CD4-positive, alpha-beta T cell treated with Interleukin-15 for 1 hour (primary cell): ENCODE results near the gene CHRNB1.

Experiments used
- DNase-seq: peaks from one replicate; pipeline ENCODE4 v3.0.0-alpha.2; 2020

The CHRNB1 gene

GRCh38 chr17:7438656-7439460 is 6.0 kb upstream of the CHRNB1 start:
- DNase-seq = no peak

GRCh38 chr17:7439462-7440112 is 5.3 kb upstream of the CHRNB1 start, which contains the start of gene FGF11:
Gene FGF11 (plus strand): TSS chr17:7439512. CDS start chr17:7439621, 109 bp downstream.
- DNase-seq = no peak

GRCh38 chr17:7440113-7440833 is 4.6 kb upstream of the CHRNB1 start:
- DNase-seq = peak; percentile 33

GRCh38 chr17:7440834-7441195 is 4.0 kb upstream of the CHRNB1 start:
- DNase-seq = peak; percentile 30

- DNase-seq = no peak
Measured at GRCh38 chr17:7441266-7441665, 3.6 kb upstream of the CHRNB1 start.

- no peak for DNase-seq
Measured at GRCh38 chr17:7442142-7442541, 2.7 kb upstream of the CHRNB1 start.

- DNase-seq = no peak
Measured at GRCh38 chr17:7443499-7444485, 1.1 kb upstream of the CHRNB1 start.

- no peak for DNase-seq
Measured at GRCh38 chr17:7445619-7445968, 733 bp downstream of the CHRNB1 start.

- DNase-seq = no peak
Measured at GRCh38 chr17:7448461-7448860, 3.6 kb downstream of the CHRNB1 start.

- DNase-seq = no peak
Measured at GRCh38 chr17:7459961-7460545, 15.2 kb downstream of the CHRNB1 start.

GRCh38 chr17:7460850-7461660 is 16.2 kb downstream of the CHRNB1 start:
- no peak for DNase-seq

GRCh38 chr17:7462474-7463371 is 17.9 kb downstream of the CHRNB1 start:
- no peak for DNase-seq

- DNase-seq = no peak
Measured at GRCh38 chr17:7463372-7463846, 18.5 kb downstream of the CHRNB1 start.

GRCh38 chr17:7464081-7464480 is 19.2 kb downstream of the CHRNB1 start:
- no peak for DNase-seq

GRCh38 chr17:7465597-7466275 is 20.9 kb downstream of the CHRNB1 start:
- no peak for DNase-seq

- no peak for DNase-seq
Measured at GRCh38 chr17:7466318-7466638, 21.4 kb downstream of the CHRNB1 start.

GRCh38 chr17:7466639-7467341 is 21.9 kb downstream of the CHRNB1 start:
- DNase-seq = peak; percentile 54

GRCh38 chr17:7467498-7467897 is 22.6 kb downstream of the CHRNB1 start:
- DNase-seq = no peak

- no peak for DNase-seq
Measured at GRCh38 chr17:7468290-7468689, 23.4 kb downstream of the CHRNB1 start.
